ENCODE data around the gene ACTR8. TPM values are rescaled to one million over a fixed set of nuclear protein-coding genes. Genes with fewer than 3 reads are reported as not detected.

Gene ACTR8
- 13.3 to 17.6 TPM (median 14.6 TPM) in 5 replicates for total RNA-seq (2022; extraction: Qiagen RNA extraction)

GRCh38 chr3:53881691-53882593 lies at the start of gene ACTR8:
Gene ACTR8 (minus strand): TSS chr3:53882152. CDS start chr3:53882101, 51 bp downstream.

GRCh38 chr3:53891497-53892285 lies 9.7 kb upstream of the ACTR8 start, which contains the start of gene SELENOK:
Gene SELENOK (minus strand): TSS chr3:53891859.

GRCh38 chr3:53846134-53846850 lies 35.7 kb downstream of the ACTR8 start, which contains the start of the genes CHDH and IL17RB:
Gene CHDH (minus strand): TSS chr3:53846419. CDS start chr3:53824008, 22,411 bp downstream.
Gene IL17RB (plus strand): TSS chr3:53846568. CDS start chr3:53846589, 21 bp downstream.

Other genes starting within 250 kb of the ACTR8 start
- 1.8 to 3.3 TPM (median 2.0 TPM) in 5 replicates for gene CHDH, start 35.7 kb downstream of the ACTR8 start, total RNA-seq (2022; extraction: Qiagen RNA extraction)
- gene IL17RB, start 35.6 kb downstream of the ACTR8 start, total RNA-seq (2022; extraction: Qiagen RNA extraction): 0.67 to 0.91 TPM (median 0.78 TPM) in 5 replicates
- 18.8 to 22.7 TPM (median 19.0 TPM) in 5 replicates for gene SELENOK, start 9.7 kb upstream of the ACTR8 start, total RNA-seq (2022; extraction: Qiagen RNA extraction)
- gene CACNA2D3, start 240.4 kb upstream of the ACTR8 start, total RNA-seq (2022; extraction: Qiagen RNA extraction): 0.09 to 0.32 TPM (median 0.16 TPM) in 5 replicates

Data from A549 treated with AZD2906 at 1 μM for 4 hours (cell line).